SHP77 treated with DMSO at 0.1 percent for 48 hours (cell line): ENCODE measurements around the gene SND1.

Experiments
- DNase-seq: peaks from one replicate; lab custom pipeline; 2025; lab: John Stamatoyannopoulos, UW

Gene SND1

GRCh38 chr7:127996253-127997071, 344.5 kb downstream of the SND1 start:
- DNase-seq, result no peak

GRCh38 chr7:127997226-127997922, 345.4 kb downstream of the SND1 start:
- DNase-seq, result no peak

GRCh38 chr7:127998671-127999070, 346.7 kb downstream of the SND1 start:
- DNase-seq, result no peak

- no peak for DNase-seq
Measured at GRCh38 chr7:128000048-128000447, 348.1 kb downstream of the SND1 start.

- DNase-seq, result no peak
Measured at GRCh38 chr7:128000854-128001265, 348.9 kb downstream of the SND1 start.

- DNase-seq, result no peak
Measured at GRCh38 chr7:128003167-128003566, 351.2 kb downstream of the SND1 start.

- DNase-seq, result no peak
Measured at GRCh38 chr7:128003787-128004186, 351.8 kb downstream of the SND1 start.

- DNase-seq, result no peak
Measured at GRCh38 chr7:128004623-128005022, 352.6 kb downstream of the SND1 start.

- DNase-seq, result no peak
Measured at GRCh38 chr7:128005117-128005516, 353.1 kb downstream of the SND1 start.

- DNase-seq, result no peak
Measured at GRCh38 chr7:128005759-128006159, 353.8 kb downstream of the SND1 start.

GRCh38 chr7:128006550-128007302, 354.7 kb downstream of the SND1 start:
- DNase-seq, result no peak

GRCh38 chr7:128007303-128007680, 355.3 kb downstream of the SND1 start:
- no peak for DNase-seq

- no peak for DNase-seq
Measured at GRCh38 chr7:128008141-128008540, 356.1 kb downstream of the SND1 start.

GRCh38 chr7:128008744-128009143, 356.8 kb downstream of the SND1 start:
- DNase-seq, result no peak

- DNase-seq, result no peak
Measured at GRCh38 chr7:128010391-128011127, 358.6 kb downstream of the SND1 start.

GRCh38 chr7:128011131-128011661, 359.2 kb downstream of the SND1 start:
- no peak for DNase-seq

- DNase-seq, result no peak
Measured at GRCh38 chr7:128014811-128015210, 362.8 kb downstream of the SND1 start.

GRCh38 chr7:128017460-128017859, 365.5 kb downstream of the SND1 start:
- DNase-seq, result no peak

- DNase-seq, result peak; percentile 73
Measured at GRCh38 chr7:128017862-128018845, 366.2 kb downstream of the SND1 start.

GRCh38 chr7:128019288-128019687, 367.3 kb downstream of the SND1 start:
- no peak for DNase-seq

GRCh38 chr7:128020159-128020558, 368.2 kb downstream of the SND1 start:
- no peak for DNase-seq
